Muscle layer of duodenum (tissue), 2 donors: ENCODE data around the gene ANKRD1.

Experiments
- H3K27ac ChIP-seq: one replicate; pipeline ENCODE4 v1.7.0; 2013; ENCODE audit warnings: mild to moderate bottlenecking, low read length
- H3K27me3 ChIP-seq: one replicate; pipeline ENCODE4 v1.7.0; 2013; ENCODE audit warnings: low read depth, mild to moderate bottlenecking, control low read depth, low read length
- H3K36me3 ChIP-seq, 2 donors: one replicate each; pipeline ENCODE4 v1.7.0; 2013; ENCODE audit warnings: low read length in 2 of 2, control low read depth in 1 of 2, mild to moderate bottlenecking in 1 of 2; ENCODE audit not compliant: insufficient read depth in 2 of 2, control insufficient read depth in 1 of 2
- H3K4me1 ChIP-seq, 2 donors: one replicate each; pipeline ENCODE4 v1.7.0; 2013; ENCODE audit warnings: low read length in 2 of 2, mild to moderate bottlenecking in 2 of 2, control low read depth in 1 of 2, moderate library complexity in 1 of 2; ENCODE audit not compliant: insufficient read depth in 2 of 2, control insufficient read depth in 1 of 2
- H3K4me3 ChIP-seq, 2 donors: one replicate each; pipeline ENCODE4 v1.7.0; 2013; ENCODE audit warnings: low read length in 2 of 2, low read depth in 1 of 2, mild to moderate bottlenecking in 1 of 2
- H3K9me3 ChIP-seq, 2 donors: one replicate each; pipeline ENCODE4 v1.7.0; 2013; ENCODE audit warnings: low read length in 2 of 2, control low read depth in 1 of 2, mild to moderate bottlenecking in 1 of 2; ENCODE audit not compliant: control insufficient read depth in 1 of 2
- donor health status: healthy.

The ANKRD1 gene

DNA sequence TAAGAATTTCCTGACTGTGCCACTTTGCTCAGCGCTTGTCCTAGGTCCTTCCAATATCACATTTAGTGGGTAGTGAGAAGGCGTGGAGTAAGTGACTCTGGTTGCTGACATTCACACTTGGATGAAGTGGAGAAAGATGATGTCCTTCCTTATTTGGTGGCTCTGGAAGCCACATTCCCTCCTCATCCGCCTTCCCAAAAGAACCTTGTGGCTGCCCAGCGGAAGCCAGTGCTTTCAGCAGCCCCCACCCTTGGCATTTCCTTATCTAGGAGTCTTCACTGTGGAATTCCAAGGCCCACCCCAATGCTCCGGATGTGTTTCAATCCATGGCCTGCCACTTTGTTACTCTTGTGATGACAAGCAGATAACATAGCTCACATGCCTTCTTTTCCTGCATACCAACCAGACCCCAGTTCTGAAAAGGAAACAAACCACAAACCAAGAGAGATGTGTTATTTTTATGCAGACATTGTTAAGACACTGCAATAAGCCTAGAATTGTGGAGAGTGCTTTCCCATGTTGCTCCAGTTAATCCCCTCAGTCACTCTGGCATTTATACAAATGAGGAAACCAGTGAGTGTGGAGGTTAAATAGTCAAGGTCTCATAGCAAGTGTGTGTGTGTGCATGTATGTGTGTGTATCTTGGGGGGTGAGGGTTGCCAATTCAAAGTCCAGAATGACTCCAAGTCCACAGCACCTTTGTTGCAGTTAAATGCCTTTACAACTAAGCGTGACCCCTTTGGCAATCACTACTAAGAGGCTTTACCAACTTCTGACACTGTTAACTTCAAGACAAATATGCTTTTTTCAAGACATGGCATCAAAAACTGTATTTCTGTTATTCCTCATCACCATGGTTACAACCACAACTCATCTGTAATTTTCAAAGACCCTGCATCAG, 10.3 kb upstream of the ANKRD1 start:
- Histone ChIP-seq H3K4me3 (no peak overlapping the region), H3K36me3 (no peaks in the 10 kb centered on the region), H3K27ac (no peak overlapping the region), H3K27me3 (no peaks in the 10 kb centered on the region), H3K9me3 (no peaks in the 10 kb centered on the region), H3K4me1 (peaks cover 0 to 7% of the 10 kb centered on the region in 2 donors)

DNA sequence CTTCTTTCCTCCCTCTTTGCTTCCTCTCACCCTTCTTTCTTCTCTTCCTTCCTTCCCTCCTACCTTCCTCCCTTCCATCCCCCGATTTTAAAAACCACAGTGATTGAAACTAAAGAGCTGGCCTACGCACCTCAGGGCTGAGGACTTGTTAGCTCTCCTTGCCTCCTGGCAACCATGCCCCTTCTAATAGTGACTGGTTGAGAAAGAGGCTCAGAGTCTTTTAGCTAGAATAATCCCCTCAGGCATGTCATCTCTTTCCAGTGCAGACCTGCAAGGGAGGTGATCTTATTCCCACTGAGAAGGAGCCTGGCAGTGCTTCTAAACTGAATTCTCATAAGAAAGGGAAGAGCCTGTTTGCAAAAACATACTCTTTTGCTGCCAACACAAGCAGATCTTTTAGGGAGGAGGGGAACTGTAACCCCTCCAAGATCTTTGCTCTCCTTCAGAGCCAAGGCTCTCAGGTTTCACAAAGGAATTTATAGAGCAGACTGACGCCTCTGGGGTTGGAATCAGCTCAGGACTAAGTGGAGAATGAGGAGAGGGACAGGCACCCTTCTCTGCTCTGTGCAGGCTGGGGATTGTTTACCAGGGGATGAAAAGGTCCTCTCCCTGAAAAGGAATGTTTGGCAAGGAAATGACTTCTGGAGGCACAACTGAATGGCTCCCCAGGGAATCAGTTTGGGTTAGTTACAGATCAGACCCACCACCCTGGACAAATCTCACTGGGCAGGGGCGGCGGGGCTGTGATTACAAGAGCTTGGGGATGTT, 9.4 kb upstream of the ANKRD1 start:
- H3K27me3 ChIP-seq = no peaks in the 10 kb centered on the region
- H3K4me1 ChIP-seq = peaks cover 0 to 7% of the 10 kb centered on the region in 2 donors
- H3K4me3 ChIP-seq = no peak overlapping the region
- peak overlapping the region; percentile 16 for H3K27ac ChIP-seq
- H3K36me3 ChIP-seq = no peaks in the 10 kb centered on the region
- no peaks in the 10 kb centered on the region for H3K9me3 ChIP-seq

DNA sequence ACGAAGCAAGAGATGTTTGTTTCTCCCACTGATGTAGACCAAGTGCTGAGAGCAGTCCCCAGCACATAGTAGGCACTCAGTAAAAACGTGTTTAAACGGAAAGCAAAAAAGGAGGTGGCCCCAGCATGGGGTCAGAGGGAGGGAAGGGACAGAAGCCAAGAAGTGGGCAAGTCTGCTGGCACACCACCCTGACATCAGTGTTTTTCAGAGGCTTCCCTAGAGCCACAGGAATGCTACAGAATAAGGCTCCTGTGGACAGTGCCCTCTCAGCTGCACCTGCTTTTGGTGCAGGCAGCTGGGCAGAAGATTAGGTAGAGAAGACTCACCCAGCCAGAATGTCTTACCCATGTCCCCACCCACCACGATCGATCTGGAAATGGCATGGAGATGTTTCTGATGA, 8.3 kb upstream of the ANKRD1 start:
- peaks cover 0 to 7% of the 10 kb centered on the region in 2 donors for H3K4me1 ChIP-seq
- no peaks in the 10 kb centered on the region for H3K36me3 ChIP-seq
- H3K9me3 ChIP-seq = no peaks in the 10 kb centered on the region
- no peak overlapping the region for H3K27ac ChIP-seq
- no peaks in the 10 kb centered on the region for H3K27me3 ChIP-seq
- H3K4me3 ChIP-seq = no peak overlapping the region

DNA sequence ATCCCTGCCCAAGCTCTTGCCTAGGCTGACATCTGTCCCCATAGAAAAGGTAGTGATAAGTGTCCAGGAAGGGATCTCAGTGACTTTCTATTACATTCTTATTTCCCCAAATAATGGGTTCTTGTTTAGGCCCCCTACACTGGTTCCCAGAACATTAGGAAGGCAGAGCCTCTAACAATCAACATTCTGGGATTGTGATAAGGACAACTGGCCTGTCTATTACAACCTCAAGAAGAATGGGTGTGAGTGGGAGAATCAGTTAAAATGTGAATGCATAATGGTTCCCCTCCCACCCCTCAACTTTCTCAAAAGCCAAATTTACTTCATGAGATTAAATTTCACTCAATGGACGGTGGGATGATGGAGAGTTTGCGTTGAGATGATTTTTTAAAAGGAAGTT, 6.4 kb upstream of the ANKRD1 start:
- H3K27ac ChIP-seq = no peak overlapping the region
- no peaks in the 10 kb centered on the region for H3K36me3 ChIP-seq
- H3K27me3 ChIP-seq = no peaks in the 10 kb centered on the region
- no peak overlapping the region for H3K4me3 ChIP-seq
- no peaks in the 10 kb centered on the region for H3K9me3 ChIP-seq
- H3K4me1 ChIP-seq = peaks cover 0 to 7% of the 10 kb centered on the region in 2 donors

DNA sequence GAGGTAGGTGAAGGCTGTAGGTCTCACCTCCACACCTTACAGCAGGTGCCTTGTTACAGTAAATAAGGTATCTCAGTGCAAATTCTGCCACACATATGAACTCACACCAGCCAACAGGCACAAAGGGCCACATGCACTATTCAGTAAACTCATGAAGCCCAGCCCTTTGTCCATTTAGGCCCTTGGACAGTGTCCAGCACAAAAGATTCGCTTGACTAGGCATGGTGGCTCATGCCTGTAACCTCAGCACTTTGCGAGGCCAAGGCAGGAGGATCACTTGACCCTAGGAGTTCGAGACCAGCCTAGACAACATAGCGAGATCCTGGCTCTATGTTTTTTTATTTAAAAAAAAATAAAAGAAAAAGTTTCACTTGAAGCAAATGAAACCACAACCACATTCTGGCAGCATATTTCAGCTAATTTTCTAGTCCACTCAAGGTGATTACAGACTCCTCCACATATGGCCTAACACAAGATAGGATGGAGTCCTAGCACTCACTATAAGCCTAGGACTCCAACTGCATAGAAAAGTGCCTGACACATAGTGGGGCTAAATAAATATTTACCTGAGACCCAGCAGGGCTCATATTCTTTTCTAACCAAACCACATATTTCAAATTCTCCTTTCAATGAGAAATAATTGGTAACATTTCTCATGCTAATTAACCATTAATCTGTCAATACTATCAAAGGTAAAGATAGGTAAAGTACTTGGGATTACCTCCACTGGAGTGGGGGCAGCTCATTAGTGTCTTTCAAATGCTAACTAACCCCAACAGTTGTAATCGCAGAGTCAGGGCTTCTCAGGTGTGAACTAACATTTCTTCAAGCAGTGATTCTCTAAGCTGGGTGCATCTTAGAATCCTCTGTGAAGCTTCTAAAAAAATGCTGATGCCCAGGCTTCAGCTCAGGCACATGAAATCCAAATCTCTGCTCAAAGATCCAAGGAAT, 4.5 kb upstream of the ANKRD1 start:
- Histone ChIP-seq H3K4me1 (peaks cover 0 to 4% of the 10 kb centered on the region in 2 donors), H3K36me3 (no peaks in the 10 kb centered on the region), H3K27me3 (no peaks in the 10 kb centered on the region), H3K9me3 (no peaks in the 10 kb centered on the region), H3K4me3 (no peak overlapping the region), H3K27ac (no peak overlapping the region)

DNA sequence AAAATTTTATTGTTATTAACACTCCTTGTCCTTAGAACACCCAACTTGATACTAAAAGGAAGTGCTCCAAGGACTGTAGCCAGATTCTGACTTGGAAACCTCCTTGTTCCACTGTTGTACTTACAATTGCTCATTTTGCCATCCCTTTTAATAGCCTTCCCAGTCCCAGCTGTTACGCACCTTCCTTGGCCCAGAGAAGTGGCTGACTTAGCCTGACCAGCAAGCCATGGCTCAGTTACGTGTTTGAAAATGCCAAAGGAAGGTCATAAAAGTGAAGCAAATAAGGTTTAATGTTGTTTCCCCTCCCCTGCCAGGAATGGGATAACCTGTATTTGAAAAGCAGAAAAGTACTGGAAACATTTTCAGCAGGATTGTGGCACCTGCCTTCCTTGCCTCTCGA, 3.7 kb upstream of the ANKRD1 start:
- no peaks in the 10 kb centered on the region for H3K36me3 ChIP-seq
- H3K27ac ChIP-seq = no peak overlapping the region
- no peaks in the 10 kb centered on the region for H3K4me1 ChIP-seq
- H3K27me3 ChIP-seq = no peaks in the 10 kb centered on the region
- H3K9me3 ChIP-seq = no peaks in the 10 kb centered on the region
- H3K4me3 ChIP-seq = no peak overlapping the region

DNA sequence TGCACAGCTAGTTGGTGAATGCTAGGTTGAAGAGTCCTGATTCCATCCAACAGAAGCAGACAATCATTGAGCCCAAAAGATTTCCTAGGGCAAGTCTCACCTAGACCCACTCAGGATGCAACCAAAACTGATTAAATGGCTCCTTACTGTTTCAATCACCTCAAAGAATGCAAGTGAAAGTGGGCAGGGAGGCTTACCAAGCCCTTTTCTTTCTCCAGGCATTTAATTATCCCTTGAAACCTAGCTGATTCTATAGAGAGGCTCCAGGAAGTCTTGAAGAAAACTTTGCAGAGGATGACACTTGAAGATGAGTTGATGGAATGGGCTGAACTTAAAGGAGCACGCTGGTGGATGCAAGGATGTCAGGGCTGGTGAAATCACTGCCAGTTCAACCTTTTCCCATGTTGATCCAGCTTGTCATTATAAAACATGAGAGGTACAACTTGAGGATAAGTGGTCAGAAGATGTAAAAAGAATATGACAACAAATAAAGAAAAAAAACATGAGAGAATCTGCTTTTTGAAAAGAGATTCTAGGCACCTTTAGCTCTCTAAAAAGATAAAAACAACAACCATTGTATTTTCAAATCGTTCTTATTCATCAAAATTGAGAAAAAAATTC, 2.3 kb upstream of the ANKRD1 start:
- H3K27ac ChIP-seq = no peak overlapping the region
- no peaks in the 10 kb centered on the region for H3K4me1 ChIP-seq
- no peak overlapping the region for H3K4me3 ChIP-seq
- H3K36me3 ChIP-seq = no peaks in the 10 kb centered on the region
- no peaks in the 10 kb centered on the region for H3K9me3 ChIP-seq
- no peaks in the 10 kb centered on the region for H3K27me3 ChIP-seq

DNA sequence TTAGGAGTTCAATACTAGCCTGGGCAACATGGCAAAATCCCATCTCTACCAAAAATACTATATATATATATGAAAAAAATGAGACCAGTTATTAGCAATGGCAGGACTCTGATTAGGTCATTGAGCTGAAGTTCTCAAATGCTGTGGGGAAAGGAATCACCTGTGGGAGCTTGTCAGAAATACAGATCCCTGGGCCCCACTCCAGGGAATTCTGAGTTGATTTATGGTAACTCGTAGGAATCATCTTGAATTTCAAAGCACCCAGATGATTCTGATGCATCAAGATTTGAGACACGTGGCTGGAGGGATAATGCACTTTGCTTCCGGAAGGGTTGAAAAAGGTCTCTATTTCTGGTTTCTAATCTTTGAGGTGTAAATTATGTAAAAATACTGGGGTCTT, 1.0 kb upstream of the ANKRD1 start:
- Histone ChIP-seq H3K36me3 (no peaks in the 10 kb centered on the region), H3K27ac (no peak overlapping the region), H3K4me3 (no peak overlapping the region), H3K9me3 (no peaks in the 10 kb centered on the region), H3K4me1 (no peaks in the 10 kb centered on the region), H3K27me3 (no peaks in the 10 kb centered on the region)

DNA sequence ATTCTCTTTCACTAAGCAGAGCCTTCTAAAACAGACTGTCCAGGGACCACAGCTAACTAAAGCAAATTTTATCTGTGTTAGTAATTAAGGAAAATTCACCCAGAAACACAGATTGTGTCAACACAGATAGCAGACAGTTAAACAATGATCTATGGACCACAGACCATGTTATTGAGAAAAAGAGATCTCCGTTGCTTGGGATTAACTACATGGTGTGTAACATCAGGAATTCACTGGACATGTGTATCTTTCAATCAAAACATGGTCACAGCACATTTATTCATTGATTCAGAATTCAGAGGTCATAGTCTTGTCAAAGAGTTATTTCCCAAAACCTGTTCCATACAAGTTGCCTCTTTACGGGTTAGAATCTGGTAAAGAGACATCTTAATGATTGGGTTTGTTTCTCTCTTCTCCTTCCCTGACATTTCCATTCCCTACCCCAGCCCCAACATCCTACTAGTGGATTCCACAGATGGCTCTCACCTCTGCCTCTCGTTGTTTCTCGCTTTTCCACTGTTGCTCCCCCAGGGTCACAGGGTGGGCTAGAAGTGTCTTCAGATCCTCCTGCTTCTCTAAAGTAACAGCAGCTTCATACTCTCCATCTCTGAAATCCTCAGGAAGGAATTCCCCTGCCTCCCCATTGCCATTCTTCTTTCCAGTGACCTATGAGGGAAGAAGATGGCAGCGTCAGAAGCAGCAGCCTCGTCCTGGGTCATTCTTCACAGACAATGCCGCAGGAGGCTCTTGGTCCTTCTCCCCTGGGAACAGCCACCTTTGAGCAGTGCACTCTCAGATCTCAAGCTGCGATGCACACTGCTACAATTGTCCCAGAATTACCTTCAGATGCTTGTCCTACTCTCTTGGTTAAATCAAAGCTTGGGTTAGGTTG, 958 bp downstream of the ANKRD1 start:
- Histone ChIP-seq H3K9me3 (no peaks in the 10 kb centered on the region), H3K27me3 (no peaks in the 10 kb centered on the region), H3K27ac (no peak overlapping the region), H3K4me1 (no peaks in the 10 kb centered on the region), H3K36me3 (no peaks in the 10 kb centered on the region), H3K4me3 (no peak overlapping the region)

DNA sequence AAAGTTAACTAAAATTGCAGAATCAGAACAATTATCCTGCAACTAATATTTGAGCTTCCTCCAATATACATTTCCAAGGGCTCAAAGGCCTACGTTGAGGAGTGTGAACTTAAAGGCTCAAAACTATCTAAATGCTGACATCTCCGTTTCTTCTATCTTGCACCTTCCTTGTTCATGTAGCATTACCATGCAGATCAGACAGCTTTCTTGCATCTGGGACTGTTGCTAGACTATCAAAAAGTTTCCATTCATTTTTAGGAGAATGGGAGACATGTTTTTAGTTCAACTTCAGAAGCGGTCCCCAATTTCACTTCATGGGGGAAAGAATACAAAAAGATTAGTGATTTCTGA, 2.9 kb downstream of the ANKRD1 start:
- no peaks in the 10 kb centered on the region for H3K4me1 ChIP-seq
- no peaks in the 10 kb centered on the region for H3K27me3 ChIP-seq
- H3K9me3 ChIP-seq = no peaks in the 10 kb centered on the region
- no peak overlapping the region for H3K4me3 ChIP-seq
- H3K27ac ChIP-seq = no peak overlapping the region
- H3K36me3 ChIP-seq = no peaks in the 10 kb centered on the region
